ENCODE measurements around the gene COQ8A. TPM values are rescaled to one million over a fixed set of nuclear protein-coding genes. Genes with fewer than 3 reads are reported as not detected.

The COQ8A gene
- 14.0 to 19.3 TPM (median 18.8 TPM) in 5 replicates for total RNA-seq (2022; extraction: Qiagen RNA extraction)

DNA sequence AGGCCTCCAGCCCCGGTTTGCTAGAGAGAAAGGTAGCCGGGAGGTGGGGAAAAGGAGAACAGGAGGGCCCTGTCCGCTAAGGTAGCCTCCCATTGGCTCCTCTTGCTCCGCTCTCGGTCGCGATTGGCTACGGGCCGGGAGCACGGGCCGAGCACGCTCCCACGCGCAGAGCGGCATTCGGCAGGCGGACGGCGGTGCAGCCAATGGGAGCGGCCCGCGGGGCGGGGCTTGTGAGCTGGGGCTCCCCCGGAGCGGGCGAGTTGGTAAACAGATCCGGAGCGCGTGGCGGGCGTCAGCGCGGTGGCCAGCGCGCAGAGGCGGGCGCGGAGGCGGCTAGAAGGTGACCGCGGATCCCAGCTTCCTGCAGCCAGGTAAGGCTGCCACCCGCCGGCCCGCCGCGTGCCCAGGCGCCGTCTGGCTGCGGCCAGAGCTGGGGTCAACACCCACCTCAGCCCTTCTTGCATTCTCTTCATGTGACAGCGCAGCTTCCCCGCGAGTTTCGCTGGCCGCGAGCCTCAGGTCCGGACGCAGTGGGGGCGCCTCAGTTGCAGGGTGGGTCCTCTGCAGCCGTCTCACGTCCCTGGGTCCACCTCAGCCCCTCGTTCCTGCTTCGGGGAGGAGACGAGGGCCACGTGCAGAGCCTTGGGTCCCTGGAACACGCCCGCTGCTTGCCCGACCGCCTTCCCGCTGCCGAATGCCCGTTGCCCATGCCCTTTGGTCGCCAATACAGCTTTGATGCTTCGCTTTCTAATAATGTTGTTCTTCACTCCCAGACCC lies at the start of gene COQ8A:
Gene COQ8A (plus strand): TSS at position 266 of the 777 bp plus-strand sequence. CDS start 21,092 bp downstream, outside the sequence.

Other genes with a start within 250 kb of the COQ8A start
- 2.2 to 3.1 TPM (median 2.9 TPM) in 5 replicates for gene ITPKB, start 201.0 kb upstream of the COQ8A start, total RNA-seq (2022; extraction: Qiagen RNA extraction)
- 26.8 to 30.6 TPM (median 29.2 TPM) in 5 replicates for gene PSEN2, start 69.7 kb upstream of the COQ8A start, total RNA-seq (2022; extraction: Qiagen RNA extraction)

Data from A549 treated with dexamethasone at 1 μM for 4 hours (cell line).